NCI-H1092 treated with DMSO at 0.1 percent for 48 hours (cell line): Measurements from ENCODE around the gene PLSCR2.
"Not testable (repeated sequence)": the region's sequence is repeated elsewhere in the genome, so short reads cannot be mapped to it uniquely, and the experiment has no call there.

Source experiments
- DNase-seq: peaks from one replicate; lab custom pipeline; 2025; lab: John Stamatoyannopoulos, UW

The PLSCR2 gene

GRCh38 chr3:146469150-146470017 is at the start of gene PLSCR2:
PLSCR2 (minus strand) TSS chr3:146469561; CDS start chr3:146459904, 9,657 bp downstream.
- peak; percentile 26 for DNase-seq

GRCh38 chr3:146517684-146518435 is 48.5 kb upstream of the PLSCR2 start:
- DNase-seq = no peak

GRCh38 chr3:146513386-146514051 is 44.2 kb upstream of the PLSCR2 start:
- DNase-seq = no peak

GRCh38 chr3:146511402-146512134 is 42.2 kb upstream of the PLSCR2 start:
- no peak for DNase-seq

DNA sequence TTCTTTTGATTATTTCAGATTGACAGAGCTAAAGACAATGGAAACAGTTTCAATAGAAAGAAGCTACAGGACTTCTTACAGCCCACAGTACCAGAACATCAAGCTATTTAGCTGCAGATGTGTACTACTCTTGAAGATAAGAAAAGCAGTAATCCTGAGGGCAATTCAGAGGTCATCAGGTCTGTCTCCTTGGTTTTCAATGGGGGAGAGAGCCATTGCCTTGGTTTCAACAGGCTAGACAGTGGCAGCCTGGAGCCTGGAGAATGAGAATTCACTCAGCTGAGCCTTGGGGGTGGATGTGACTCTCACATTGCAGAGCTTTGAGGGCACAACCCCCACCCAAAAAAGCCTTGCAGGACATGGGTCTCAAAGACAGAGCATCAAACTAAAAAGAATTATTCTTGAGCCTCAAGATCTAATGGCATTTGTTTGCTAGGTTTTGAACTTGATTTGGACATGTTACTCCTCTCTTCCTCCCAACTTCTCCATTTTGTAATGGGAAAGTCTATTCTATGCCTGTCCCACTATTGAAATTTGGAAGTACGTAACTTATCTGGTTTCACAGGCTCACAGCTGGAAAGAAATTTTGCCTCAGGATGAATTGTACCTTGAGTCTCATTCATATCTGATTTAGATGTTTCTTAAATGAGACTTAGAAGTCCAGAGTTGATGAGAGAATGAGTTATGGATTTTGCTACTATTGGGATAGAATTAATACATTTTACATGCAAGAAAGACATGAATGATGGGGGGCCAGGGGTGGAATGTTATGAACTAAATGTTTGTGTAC is 38.2 kb upstream of the PLSCR2 start:
- DNase-seq = no peak

DNA sequence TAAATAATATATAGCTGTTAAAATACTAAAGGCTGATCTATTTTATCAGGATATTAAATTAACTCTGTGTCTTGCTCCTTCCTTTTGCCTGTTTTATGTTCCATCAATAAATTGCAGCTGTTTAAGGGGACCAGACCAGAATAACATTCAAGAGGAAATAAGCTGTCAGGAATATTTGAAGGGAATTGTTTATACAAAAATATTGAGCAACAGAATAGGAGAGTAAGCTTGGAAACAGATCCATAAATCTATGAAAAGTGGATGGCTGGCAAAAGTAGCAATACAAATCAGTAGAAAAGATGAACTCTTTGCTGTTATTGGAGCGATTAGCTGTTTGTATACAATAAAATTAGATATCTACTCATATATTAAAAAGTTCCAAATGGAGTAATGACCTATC is 36.2 kb upstream of the PLSCR2 start:
- DNase-seq = no peak

GRCh38 chr3:146504498-146505197 is 35.3 kb upstream of the PLSCR2 start:
- no peak for DNase-seq

GRCh38 chr3:146503461-146504202 is 34.3 kb upstream of the PLSCR2 start:
- DNase-seq = no peak

GRCh38 chr3:146502887-146503460 is 33.6 kb upstream of the PLSCR2 start:
- DNase-seq = no peak

- DNase-seq = no peak
Observed at GRCh38 chr3:146501752-146502151, 32.4 kb upstream of the PLSCR2 start.

GRCh38 chr3:146499701-146500100 is 30.3 kb upstream of the PLSCR2 start:
- DNase-seq = no peak

GRCh38 chr3:146498002-146498736 is 28.8 kb upstream of the PLSCR2 start:
- DNase-seq = no peak

GRCh38 chr3:146497145-146497843 is 27.9 kb upstream of the PLSCR2 start:
- not testable (repeated sequence) for DNase-seq

- DNase-seq = no peak
Observed at GRCh38 chr3:146496726-146497125, 27.4 kb upstream of the PLSCR2 start.

DNA sequence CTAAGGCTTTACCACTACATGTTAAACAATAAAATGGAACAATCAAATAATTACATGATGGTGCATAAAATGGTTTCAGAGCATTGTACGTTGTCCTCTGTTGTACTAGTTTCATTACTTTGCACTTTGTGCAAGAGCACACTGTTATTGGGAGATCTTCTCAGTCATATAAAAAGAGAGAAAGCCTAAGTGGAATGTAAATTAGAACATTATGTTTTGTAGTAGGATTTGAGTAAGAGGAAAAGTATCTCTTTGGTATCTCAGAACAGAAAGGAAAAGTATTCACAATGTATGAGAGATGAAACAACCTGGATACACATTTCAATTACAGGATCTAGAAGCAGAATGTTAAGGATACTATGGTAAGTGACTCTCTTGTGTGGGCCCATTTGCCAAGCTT is 26.9 kb upstream of the PLSCR2 start:
- no peak for DNase-seq

DNA sequence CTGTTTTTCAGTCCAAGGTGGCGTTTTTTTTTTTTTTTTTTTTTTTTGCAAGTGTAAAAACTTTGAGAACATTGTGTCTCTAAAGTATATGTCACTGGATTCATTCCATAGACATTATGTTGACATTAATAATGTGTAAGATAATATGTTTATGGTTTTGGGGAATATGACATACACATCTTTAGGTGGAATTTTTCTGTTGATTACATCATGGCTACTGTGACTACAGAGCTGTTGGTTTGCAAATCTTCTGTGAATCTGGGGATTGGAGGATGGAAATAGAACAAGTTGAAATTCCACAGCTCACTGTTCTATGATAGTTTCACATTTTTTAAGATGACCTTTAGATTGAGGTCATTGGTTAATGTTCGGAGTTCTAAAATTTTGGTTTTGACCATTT is 24.4 kb upstream of the PLSCR2 start:
- DNase-seq = no peak

GRCh38 chr3:146493221-146493620 is 23.9 kb upstream of the PLSCR2 start:
- no peak for DNase-seq

- no peak for DNase-seq
Observed at GRCh38 chr3:146491303-146491702, 21.9 kb upstream of the PLSCR2 start.
